Endothelial cell (in vitro differentiated cells): ENCODE data around the gene ATXN7L1. TPM values are rescaled to one million over a fixed set of nuclear protein-coding genes. Genes with fewer than 3 reads are reported as not detected.
"Not testable (repeated sequence)": the region's sequence is repeated elsewhere in the genome, so short reads cannot be mapped to it uniquely, and the experiment has no call there.

Experiments used
- DNase-seq: peaks from one replicate; pipeline ENCODE4 v3.0.0; 2021; ENCODE audit warnings: low spot score
- H3K27ac Mint-ChIP-seq: one replicate; pipeline ENCODE4 v1.8.0; 2021; ENCODE audit warnings: mixed read lengths, inconsistent platforms; ENCODE audit not compliant: unreplicated experiment
- H3K27me3 Mint-ChIP-seq: one replicate; pipeline ENCODE4 v1.8.0; 2021; ENCODE audit warnings: mild to moderate bottlenecking, moderate library complexity, mixed read lengths, inconsistent platforms; ENCODE audit not compliant: unreplicated experiment
- H3K36me3 Mint-ChIP-seq: one replicate; pipeline ENCODE4 v1.8.0; 2021; ENCODE audit warnings: mild to moderate bottlenecking, low read depth, mixed read lengths, inconsistent platforms; ENCODE audit not compliant: unreplicated experiment
- H3K4me1 Mint-ChIP-seq: one replicate; pipeline ENCODE4 v1.8.0; 2021; ENCODE audit warnings: mild to moderate bottlenecking, mixed read lengths, inconsistent platforms; ENCODE audit not compliant: unreplicated experiment
- H3K4me3 Mint-ChIP-seq: one replicate; pipeline ENCODE4 v1.8.0; 2021; ENCODE audit warnings: mild to moderate bottlenecking, mixed read lengths, inconsistent platforms; ENCODE audit not compliant: unreplicated experiment
- H3K9me3 Mint-ChIP-seq: one replicate; pipeline ENCODE4 v1.8.0; 2021; ENCODE audit warnings: mixed read lengths, inconsistent platforms; ENCODE audit not compliant: unreplicated experiment
- total RNA-seq: library from RNA; stranded (reverse); fragmentation: NEBNext Ultra II Directional; extraction: Animal tissue kit (Norgen Biotek cat#: 25700); gene quantifications from one replicate; pipeline ENCODE4 v1.2.1, GENCODE V29; 2021; ENCODE audit not compliant: unreplicated experiment
- TF ChIP-seq, protein P1 (sequence below): fragments of 200-600 bp; sonication (generic); IDR thresholded peaks from one replicate; pipeline ENCODE4 v1.5.0; 2021; ENCODE audit warnings: antibody characterized with exemption; ENCODE audit not compliant: unreplicated experiment

The ATXN7L1 gene
- total RNA-seq, 1 donor from 2014 or later, result 18.4 TPM

DNA sequence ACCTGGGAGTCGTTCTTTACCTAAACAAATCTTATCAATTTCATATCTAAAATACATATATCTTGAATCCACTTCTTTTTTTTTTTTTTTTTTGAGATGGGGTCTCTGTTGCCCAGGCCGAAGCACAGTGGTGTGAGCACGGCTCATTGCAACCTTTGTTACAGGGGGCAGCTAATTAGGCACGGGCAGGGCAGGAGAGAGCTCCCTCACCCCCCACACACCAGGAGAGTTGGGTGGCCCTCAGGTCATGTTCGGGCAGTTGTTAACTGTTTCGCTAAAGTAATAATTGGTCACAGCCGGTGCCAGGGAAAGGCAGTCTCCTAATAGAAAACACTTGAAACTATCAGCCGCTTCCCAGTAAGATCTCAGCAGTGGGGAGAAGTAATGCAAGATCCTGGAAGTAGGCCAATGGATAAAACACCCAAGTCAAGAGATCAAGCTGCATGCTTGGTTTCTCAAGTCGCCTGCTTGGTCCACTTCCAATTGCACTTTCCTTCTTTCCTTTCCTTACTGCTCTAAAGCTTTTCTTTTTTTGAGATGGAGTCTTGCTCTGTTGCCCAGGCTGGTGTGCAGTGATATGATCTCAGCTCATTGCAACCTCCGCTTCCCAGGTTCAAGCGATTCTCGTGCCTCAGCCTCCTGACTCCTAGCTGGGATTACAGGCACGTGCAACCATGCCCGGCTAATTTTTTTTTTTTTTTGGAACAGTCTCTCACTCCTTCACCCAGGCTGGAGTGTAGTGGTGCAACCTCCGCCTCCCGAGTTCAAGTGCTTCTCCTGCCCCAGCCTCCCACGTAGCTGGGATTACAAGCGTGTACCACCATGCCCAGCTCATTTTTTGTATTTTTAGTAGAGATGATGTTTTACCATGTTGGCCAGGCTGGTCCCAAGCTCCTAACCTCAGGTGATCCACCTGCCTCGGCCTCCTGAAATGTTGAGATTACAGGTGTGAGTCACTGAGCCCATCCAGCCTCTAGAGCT, 273.8 kb downstream of the ATXN7L1 start:
- H3K27ac Mint-ChIP-seq, result no peak overlapping the region
- TF ChIP-seq, protein P1, sequence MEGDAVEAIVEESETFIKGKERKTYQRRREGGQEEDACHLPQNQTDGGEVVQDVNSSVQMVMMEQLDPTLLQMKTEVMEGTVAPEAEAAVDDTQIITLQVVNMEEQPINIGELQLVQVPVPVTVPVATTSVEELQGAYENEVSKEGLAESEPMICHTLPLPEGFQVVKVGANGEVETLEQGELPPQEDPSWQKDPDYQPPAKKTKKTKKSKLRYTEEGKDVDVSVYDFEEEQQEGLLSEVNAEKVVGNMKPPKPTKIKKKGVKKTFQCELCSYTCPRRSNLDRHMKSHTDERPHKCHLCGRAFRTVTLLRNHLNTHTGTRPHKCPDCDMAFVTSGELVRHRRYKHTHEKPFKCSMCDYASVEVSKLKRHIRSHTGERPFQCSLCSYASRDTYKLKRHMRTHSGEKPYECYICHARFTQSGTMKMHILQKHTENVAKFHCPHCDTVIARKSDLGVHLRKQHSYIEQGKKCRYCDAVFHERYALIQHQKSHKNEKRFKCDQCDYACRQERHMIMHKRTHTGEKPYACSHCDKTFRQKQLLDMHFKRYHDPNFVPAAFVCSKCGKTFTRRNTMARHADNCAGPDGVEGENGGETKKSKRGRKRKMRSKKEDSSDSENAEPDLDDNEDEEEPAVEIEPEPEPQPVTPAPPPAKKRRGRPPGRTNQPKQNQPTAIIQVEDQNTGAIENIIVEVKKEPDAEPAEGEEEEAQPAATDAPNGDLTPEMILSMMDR, result no peak
- H3K36me3 Mint-ChIP-seq, result no peaks in the 10 kb centered on the region
- H3K27me3 Mint-ChIP-seq, result no peaks in the 10 kb centered on the region
- no peak overlapping the region for H3K4me3 Mint-ChIP-seq
- peaks cover 4% of the 10 kb centered on the region for H3K4me1 Mint-ChIP-seq
- no peaks in the 10 kb centered on the region for H3K9me3 Mint-ChIP-seq
- no peak for DNase-seq

DNA sequence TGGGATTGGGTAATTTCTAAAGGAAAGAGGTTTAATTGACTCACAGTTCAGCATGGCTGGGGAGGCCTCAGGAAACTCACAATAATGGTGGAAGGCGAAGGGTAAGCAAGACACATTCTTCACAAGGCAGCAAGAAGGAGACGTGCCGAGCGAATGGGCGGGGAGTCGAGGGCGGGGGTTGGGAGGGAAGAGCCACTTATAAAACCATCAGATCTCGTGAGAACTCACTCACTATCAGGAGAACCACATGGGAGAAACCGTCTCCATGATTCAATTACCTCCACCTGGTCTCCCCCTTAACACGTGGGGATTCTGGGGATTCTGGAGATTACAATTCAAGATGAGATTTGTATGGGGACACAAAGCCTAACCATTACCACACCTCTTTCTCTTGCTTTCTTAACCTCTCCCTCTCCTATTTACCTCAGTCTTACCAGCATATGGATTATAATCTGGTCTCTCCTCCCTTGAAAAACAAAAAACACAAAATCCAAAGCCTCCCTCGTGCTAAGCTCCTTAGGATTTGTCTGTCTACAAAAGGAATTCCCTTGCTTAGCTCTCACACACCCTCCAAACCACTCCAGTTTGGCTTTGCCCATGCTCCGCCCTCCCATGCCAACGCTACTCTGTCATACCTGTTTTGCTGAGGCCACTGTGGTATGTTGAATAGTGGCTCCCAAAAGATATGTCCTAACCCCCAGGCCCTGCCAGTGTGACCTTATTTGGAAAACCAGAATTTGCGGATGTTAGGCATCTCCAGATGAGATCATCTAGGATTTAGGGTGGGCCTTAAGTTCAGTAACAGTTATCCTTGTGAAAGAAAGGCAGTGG, 275.5 kb downstream of the ATXN7L1 start:
- peak overlapping the region; percentile 30 for H3K4me3 Mint-ChIP-seq
- peaks cover 4% of the 10 kb centered on the region for H3K4me1 Mint-ChIP-seq
- no peak overlapping the region for H3K27ac Mint-ChIP-seq
- no peaks in the 10 kb centered on the region for H3K9me3 Mint-ChIP-seq
- H3K27me3 Mint-ChIP-seq, result no peaks in the 10 kb centered on the region
- TF ChIP-seq, protein P1, result no peak
- no peaks in the 10 kb centered on the region for H3K36me3 Mint-ChIP-seq
- no peak for DNase-seq

DNA sequence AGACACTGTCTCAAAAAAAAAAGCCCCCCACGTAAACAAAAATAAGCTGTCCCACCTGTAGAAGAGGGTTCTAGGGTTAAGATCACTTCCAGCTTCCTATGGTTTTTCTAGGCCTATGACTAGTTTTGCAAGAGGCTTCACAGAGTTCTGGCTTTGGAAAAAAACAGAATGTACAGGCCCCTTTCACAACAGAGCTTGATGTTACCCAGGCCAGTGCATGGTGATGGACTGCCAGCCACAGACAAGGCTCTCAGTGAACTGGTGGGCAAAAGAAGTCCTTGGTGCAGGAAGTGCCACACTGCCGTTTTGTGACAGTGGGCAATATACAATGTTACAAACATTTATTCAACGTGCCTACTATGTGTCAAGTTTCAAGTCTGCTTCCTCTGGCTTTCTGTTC, 276.8 kb downstream of the ATXN7L1 start:
- H3K27me3 Mint-ChIP-seq, result no peaks in the 10 kb centered on the region
- no peaks in the 10 kb centered on the region for H3K36me3 Mint-ChIP-seq
- H3K9me3 Mint-ChIP-seq, result no peaks in the 10 kb centered on the region
- TF ChIP-seq, protein P1, result no peak
- H3K27ac Mint-ChIP-seq, result no peak overlapping the region
- H3K4me3 Mint-ChIP-seq, result no peak overlapping the region
- DNase-seq, result no peak
- peaks cover 4% of the 10 kb centered on the region for H3K4me1 Mint-ChIP-seq

DNA sequence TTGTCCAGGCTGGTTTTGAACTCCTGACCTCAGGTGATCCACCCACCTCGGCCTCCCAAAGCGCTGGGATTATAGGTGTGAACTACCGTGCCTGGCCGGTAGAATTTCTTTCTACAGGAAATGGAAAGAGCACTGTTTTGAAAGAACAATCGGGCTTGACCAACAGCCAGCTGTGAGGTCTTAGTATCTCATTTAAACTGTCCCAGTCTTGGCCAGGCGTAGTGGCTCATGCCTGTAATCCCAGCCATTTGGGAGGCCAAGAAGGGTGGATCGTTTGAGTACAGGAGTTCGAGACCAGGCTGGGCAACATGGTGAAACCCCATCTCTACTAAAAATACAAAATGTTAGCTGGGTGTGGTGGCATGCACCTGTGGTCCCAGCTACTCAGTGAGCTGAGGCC, 277.3 kb downstream of the ATXN7L1 start:
- DNase-seq, H3K9me3 Mint-ChIP-seq, H3K4me1 Mint-ChIP-seq, H3K27ac Mint-ChIP-seq, H3K4me3 Mint-ChIP-seq, H3K27me3 Mint-ChIP-seq, H3K36me3 Mint-ChIP-seq: not testable (repeated sequence)

DNA sequence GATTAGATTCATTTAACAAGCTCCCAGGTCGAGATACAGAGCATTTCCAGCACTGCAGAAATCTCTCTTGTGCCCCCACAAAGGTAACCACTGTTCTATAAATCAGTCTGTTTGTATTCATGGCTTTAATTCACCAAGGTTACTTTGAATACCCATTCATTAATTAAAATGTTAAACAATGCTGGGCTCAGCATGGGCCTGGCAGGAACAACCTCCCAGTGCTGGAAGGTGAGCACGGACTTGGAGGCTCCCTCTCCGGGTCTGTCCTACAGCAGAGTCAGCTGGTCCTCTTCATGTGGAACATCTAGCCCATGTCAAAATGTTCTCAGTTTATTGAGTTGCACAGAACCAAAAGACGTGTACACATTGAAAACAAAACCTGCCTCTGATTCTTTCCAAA, 279.5 kb downstream of the ATXN7L1 start:
- Mint-ChIP-seq H3K27ac (no peak overlapping the region), H3K4me3 (no peak overlapping the region), H3K36me3 (no peaks in the 10 kb centered on the region), H3K9me3 (no peaks in the 10 kb centered on the region), H3K4me1 (peaks cover 4% of the 10 kb centered on the region), H3K27me3 (no peaks in the 10 kb centered on the region)
- TF ChIP-seq, protein P1, result no peak
- no peak for DNase-seq
